HG02870 (cell line): ENCODE results near the gene COL6A6.

Experiments
- ATAC-seq: cut with Tn5 transposase; IDR thresholded peaks from one replicate; pipeline ENCODE4 v1.9.1; 2021; ENCODE audit warnings: mild to moderate bottlenecking, moderate library complexity; ENCODE audit not compliant: unreplicated experiment

The COL6A6 gene, protein sequence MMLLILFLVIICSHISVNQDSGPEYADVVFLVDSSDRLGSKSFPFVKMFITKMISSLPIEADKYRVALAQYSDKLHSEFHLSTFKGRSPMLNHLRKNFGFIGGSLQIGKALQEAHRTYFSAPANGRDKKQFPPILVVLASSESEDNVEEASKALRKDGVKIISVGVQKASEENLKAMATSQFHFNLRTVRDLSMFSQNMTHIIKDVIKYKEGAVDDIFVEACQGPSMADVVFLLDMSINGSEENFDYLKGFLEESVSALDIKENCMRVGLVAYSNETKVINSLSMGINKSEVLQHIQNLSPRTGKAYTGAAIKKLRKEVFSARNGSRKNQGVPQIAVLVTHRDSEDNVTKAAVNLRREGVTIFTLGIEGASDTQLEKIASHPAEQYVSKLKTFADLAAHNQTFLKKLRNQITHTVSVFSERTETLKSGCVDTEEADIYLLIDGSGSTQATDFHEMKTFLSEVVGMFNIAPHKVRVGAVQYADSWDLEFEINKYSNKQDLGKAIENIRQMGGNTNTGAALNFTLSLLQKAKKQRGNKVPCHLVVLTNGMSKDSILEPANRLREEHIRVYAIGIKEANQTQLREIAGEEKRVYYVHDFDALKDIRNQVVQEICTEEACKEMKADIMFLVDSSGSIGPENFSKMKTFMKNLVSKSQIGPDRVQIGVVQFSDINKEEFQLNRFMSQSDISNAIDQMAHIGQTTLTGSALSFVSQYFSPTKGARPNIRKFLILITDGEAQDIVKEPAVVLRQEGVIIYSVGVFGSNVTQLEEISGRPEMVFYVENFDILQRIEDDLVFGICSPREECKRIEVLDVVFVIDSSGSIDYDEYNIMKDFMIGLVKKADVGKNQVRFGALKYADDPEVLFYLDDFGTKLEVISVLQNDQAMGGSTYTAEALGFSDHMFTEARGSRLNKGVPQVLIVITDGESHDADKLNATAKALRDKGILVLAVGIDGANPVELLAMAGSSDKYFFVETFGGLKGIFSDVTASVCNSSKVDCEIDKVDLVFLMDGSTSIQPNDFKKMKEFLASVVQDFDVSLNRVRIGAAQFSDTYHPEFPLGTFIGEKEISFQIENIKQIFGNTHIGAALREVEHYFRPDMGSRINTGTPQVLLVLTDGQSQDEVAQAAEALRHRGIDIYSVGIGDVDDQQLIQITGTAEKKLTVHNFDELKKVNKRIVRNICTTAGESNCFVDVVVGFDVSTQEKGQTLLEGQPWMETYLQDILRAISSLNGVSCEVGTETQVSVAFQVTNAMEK (N-terminal part only)

DNA sequence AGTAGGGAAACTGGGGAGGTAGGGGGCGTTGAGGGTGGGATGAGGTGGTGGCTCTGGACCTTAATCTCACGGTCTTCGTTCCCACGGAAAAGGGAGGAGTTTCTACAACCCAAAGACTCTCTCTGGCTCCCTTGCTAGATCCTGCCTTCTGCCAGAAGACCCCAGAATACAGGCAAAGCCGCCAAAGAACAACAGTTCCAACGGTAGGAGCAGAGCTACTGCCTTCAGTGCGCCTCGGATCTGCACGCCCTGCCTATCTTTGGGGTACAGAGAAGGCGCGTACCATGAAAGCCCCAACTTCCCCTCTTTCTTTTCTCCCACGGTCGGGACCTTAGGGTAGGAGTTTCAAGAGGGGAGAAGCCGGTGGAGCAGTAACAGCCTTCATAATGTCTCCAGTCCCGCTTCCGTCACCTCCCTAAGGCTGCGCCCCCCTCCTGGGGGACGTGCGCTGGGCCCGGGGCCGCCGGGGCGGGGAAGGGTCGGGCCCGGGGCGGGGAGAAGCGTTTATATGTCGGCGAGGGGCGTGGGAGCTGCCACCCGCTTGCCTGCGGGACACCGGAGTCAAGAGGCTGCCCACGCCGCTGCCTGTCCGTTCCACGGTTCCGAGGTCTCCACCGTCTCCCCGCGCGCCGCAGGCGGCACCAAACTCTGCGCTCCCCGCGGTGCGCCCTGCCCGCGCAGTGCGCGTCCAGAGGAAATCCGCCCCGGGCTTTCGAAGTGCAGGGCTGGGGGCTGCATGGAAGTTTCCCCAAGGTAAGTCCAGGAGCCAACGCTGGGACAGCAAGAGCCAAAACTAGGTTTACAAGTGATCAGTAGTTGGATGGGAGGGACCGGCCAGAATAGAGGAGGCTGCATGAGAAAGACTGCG lies at the start of gene COL6A6:
TSS of gene COL6A6 (plus strand) at position 533 of the 868 bp plus-strand sequence. CDS start 43,188 bp downstream, outside the sequence.
- ATAC-seq, result no peak

DNA sequence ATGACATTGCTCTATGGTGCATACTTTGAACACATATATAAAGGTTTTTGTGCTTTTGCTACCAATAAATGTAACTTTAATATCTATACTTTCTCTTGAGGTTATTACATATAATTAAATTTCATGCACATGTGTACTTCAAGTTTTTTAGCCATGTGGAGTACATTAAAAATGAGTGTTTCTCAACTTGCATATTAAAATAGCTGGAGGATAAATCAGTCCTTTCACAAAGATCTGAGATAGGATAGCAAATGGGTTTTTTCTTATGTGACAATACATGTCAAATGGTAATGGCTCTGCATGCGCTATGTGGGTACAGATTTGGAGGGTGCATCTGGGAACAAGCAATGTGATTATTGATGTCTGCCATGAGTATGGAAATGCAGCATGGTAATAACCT lies 48.7 kb upstream of the COL6A6 start:
- no peak for ATAC-seq

DNA sequence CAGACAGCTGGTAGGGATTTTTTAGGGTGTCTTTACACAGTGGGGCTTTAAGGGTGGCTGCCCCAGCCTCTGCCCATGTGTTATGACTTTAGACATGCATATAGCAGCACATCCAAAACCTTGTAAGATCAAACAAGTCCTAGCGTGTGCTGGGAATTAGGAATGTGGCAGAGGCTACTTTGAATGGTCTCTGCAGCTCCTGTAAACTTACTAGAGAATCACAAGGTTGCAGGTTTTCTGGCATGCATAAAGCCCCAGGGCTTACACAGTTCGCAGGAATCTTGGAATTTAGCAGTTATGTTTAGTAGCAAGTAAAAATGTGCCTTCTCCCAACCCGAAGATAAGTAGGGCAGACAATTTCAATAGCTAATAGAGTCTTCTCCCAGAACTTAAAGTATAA lies 46.9 kb upstream of the COL6A6 start:
- no peak for ATAC-seq

DNA sequence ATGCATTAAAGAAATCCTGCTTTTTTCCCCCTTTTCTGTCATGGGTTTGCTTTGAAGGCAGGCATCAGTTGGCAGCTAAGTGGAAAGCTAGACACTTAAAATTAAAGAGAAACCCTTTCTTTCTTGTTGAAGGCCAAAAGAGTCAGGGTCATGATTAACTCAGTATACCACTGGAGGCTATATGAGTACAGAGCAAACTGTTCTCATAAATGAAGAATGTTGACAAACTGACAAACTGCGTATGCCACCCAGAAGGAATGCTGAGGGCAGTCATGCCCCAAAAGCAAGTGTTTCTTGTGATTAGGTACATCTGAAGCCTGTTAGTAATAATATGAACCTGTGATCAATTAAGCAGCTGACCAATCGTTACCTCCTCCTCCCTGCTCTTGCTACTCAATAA lies 43.6 kb upstream of the COL6A6 start:
- no peak for ATAC-seq

DNA sequence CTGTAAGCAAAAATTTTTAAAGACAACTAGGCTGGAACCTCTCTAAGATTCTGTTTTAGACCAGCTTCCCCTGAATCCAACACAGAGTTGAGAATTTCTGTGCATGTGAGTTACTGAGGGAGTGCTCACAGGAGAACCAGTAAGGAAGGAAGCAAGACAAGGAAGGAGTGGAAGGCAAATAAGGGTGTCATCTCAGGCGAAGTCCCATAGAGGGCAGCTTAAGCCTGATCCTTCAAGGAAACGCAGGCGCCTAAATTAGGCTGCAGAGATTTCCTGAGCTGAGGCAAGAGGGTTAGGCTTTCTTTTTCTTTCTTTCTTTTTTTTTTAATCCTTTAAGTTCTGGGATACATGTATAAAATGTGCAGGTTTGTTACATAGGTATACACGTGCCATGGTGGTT lies 36.2 kb upstream of the COL6A6 start:
- ATAC-seq, result no peak

DNA sequence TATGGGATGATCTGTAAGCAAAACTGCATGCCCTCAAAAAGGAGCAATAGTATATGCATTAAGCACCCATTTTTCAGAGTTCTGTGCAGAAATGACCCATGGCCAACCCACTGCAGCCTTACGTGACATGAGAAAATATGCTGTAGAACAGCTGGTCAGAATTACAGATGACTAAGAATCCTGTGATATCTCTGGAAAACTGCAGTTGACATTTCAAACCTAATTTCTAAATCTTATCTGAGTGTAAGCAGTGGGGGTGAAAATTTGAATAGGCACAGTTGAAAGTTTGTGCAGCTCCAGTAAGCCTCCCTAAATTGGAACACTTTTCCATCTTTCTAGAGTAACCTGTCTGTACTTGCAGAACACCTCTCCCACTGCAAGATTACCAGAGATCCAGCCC lies 28.7 kb upstream of the COL6A6 start:
- ATAC-seq, result no peak

DNA sequence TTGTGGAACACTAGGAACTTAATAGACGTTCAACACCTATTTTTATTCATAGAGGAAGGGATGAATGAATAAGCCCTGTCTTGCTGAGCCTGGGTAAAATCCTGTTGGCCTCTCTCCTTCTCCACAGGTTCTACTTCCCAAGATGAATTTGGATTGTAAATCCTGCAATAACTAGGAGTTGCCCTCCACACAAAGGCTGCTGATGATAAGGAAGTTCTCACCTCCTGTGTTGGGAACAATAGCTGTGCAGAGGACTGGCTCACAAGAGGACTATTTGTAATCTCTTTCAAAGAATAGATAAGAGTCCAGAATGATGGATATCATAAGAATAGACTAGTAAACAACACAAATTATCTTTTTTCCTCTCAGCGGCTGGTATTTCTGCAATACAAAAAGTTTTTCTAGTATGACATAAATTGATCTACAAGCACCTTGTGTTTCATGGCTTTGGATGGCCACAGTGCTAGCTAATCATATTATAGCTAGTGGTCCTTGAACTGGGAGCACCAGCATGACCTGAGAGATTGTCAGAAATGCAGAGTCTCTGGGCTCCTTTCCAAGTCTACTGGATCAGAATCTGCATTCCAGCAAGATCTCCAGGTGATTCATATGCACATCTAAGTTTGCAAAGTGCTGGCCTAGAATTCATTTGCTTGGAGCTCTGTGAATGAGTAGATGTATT lies 28.1 kb upstream of the COL6A6 start:
- no peak for ATAC-seq

DNA sequence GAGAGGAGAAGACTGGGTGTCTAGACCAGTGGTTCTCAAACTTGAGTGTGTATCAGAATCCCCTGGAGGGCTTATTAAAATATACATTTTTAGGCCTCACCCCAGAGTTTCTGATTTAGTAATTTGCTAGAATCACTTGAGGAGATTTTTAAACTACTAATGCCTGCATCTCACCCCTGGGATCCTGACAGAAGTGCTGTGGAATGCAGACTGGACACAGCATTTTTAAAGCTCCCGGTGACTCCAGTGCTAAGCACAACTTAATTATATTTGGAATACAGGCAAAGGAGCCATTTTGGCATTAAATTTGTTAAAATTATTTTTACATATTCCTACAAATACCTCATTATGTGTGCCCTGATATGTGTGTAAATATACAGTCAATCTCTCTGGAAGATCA lies 26.7 kb upstream of the COL6A6 start:
- ATAC-seq, result no peak

DNA sequence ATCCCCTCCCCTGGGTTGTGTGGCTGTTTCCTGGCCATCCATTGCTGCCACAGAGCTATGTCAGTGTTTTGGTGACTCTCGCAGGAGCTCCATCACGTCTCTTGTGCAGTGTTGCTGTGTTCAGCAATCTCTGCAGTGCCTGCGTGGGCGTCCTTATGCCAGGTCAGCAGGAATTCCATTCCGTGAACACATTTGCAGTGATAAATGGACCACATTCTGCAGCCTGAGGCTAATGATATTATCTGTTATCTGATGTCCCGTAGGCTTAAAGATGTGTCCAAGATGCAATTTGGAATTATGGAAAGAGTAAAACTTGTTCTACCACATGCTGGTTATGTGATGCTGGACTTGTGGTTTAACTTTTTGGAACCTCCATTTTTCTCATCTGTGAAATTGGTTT lies 25.5 kb upstream of the COL6A6 start:
- no peak for ATAC-seq

DNA sequence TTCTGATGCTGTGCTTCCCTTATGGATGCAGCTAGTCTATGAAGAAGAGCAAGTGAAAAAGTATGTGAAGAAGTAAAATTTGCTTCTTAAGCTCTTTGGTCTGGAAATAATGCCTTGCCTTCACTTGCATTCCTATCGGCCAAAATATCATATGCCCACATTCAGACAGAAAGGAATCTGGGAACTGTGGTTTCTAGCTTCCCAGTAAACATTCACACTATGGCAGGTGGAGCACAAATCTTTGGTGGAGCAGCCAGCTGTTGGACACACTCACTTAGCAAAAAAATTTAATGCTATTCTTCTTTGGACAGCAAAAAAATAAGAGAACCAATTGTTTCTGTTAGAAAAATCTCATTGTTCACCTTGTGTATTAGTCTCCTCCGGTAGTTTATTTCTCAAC lies 12.3 kb upstream of the COL6A6 start:
- no peak for ATAC-seq

DNA sequence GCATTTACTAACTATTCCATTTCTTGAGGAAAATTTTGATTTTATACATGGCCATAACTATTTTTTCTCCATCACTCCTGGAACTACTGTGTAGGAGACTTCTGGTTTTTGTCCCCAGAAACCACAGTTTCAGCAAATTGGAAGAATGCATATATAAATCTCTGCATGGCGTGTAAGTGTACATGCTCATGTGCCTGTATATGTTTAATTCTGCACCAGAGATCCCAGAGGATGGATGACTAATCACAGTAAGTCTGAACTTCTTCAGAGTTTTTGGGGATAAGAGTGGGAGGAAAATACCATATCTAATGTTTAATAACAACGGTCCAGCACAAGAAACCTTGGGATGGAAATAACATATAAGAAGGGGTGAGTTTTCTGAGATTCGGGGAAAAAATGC lies 10.9 kb upstream of the COL6A6 start:
- no peak for ATAC-seq

DNA sequence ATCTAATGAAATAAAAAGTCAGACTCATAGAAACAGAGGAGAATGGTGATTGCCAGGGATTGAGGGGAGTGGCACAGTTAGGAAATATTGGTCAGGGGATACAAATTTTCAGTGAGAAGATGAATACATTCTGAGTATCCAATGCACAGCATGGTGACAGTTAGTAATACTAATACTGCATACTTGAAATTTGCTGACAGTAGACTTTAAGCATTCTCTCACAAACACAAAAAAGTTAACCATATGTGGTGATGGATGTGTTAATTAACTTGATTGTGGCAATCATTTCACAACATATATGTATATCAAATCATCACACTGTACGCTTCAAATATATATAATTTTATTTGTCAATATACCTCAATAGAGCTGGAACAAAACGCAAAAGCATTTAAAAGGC lies 9.2 kb upstream of the COL6A6 start:
- no peak for ATAC-seq

DNA sequence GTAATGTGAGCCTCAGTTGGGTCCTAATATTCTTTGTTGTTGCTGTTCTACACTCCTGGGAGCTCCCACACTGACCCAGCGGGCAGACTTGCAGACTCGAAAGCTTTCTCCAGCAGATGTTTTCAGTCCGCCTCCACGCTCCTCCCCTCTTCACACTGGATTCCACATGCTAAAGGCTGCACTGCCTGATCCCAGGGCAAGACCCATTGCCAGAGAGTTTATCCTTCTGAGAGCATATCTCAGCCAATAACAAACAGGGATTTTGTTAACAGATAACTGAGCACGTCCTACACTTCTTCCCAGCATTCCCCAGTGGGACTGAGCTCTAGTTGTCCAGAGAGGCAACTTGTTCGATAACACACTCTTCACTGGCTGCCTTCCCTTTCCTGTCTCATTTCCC lies 8.0 kb upstream of the COL6A6 start:
- no peak for ATAC-seq

DNA sequence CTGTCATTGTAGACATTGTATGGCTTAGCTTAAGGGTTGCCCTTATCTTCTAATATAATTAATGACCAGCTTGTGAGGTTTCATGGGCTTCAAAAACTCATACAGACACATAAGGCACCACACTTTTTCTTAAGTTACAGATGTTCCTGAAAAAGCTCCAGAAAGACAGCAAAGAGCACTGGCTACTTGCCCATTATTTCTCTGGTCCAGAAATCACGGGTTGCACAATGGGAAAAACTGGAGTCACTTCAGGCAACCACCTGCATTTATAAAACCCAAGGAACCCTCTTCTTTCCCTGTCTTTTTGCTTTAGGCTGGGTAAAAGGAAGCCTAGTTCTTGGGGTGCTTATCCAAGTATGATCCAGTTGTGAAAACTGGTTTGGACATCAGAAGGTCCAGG lies 2.3 kb upstream of the COL6A6 start:
- no peak for ATAC-seq

DNA sequence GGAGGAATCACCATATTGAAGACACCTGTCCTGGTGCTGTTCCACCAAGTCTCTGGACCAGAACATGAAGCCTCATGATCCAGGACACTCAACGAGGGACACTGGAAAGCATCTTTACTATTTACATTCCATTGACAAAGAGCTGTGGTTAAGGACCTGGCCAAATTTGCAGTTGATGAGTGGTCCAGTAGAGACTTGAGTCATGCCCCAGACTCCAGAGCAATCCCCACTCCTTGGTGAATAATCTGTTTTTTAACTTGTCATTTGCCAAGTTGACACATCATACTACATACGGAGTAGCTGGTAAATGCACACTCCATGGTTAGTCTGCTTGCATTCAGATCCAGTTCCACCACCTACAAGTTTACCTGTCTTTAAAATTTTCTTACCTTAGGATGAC lies 1.2 kb upstream of the COL6A6 start:
- no peak for ATAC-seq

DNA sequence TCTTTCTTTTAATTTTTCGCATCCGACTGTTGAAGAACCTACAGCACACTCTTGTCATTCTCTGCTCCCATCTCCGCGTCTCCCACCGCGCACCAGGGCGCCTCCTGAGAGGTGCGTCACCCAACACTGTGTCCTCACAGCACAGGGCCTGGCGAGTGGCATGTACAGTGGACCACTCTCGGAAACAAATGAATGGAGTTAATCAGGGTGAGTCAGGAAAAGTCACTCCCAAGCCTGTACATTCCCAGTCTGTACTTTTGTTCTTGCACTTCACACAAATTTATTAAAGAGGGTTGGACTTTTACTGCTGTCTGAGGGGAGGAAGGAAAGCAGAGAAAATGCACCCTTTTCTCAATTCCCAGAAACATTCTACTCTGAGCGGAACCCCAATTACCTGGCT lies 625 bp downstream of the COL6A6 start:
- ATAC-seq, result no peak

DNA sequence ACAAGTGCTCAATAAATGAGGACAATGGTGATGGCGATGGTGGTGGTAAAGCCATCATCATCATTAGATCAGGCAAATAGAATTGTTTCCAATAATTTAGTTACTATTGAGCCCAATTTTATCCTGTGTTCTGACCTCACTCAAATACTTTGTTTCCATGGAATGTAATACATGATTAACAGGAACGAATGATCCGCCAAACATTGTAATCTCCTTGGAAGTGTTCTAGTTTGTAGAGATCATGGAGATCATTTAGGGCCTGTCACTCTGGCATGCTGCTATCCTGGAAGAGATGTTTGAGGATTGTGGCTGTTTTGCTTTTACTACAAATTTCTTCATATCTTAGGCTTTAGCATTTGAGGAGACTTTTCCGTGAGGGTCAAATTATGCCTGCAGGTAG lies 2.8 kb downstream of the COL6A6 start:
- no peak for ATAC-seq

DNA sequence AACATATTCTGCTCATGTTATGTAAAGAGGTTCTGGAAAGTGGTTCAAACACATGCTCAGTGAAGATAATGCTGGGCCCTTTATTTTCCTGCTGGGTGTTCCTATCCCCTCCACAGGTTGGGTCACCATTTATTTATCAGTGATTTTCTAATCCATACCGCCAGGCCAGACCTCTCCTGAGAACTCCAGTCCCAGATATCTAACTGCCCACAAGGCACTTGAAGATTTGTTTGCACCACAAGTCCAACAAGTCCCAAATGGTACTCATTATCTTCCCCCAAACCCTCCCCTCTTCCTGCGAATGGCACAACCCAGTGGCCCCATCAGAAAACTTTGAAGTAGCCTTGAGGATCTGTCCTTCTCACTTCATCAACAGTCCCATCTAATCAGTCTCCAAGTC lies 5.4 kb downstream of the COL6A6 start:
- no peak for ATAC-seq

DNA sequence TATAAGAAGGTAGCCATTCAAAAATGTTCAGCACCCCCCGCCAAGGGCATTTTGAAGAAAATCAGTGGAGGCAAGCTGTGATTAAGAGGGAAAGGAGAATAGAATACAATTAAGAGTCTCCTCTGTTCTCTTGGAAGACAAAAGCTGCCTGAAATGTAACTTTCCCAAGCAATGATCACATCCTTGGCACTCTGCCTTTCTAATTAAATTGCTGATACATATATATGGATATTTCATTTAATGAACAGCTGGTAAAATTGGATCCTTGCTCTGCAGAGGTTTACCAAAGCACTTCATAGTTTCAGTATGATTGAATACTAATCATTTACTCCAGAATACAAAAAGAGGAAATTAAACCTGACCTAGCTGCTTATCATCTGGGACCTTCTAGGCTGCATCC lies 10.4 kb downstream of the COL6A6 start:
- no peak for ATAC-seq

DNA sequence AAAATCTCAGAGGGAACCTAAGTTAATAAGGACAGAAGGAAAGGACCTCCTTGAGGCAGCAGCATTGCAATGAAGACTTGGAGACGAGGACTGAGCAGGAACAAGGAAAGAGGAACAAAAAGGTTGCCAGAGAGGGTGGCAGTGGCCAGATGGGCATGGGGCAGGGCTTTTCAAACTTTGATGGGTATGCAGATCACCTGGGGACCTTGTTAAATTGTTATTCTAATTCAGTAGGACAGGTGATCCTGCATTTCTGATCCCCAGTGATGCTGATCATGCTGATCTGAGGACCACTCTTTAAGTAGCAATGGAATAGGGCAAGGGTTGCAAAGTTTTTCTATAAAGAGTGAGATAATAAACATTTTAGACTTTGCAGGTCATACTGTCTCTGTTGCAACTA lies 11.1 kb downstream of the COL6A6 start:
- ATAC-seq, result no peak
